Panc1 (cell line): ENCODE data around the gene ADAMTS19. TPM values are rescaled to one million over a fixed set of nuclear protein-coding genes. Genes with fewer than 3 reads are reported as not detected.

Experiments
- ATAC-seq: fragments of 200-7000 bp; cut with Tn5 transposase; 2 replicates; pipeline ENCODE4 v1.9.1; 2020; ENCODE audit warnings: mild to moderate bottlenecking, moderate library complexity
- BruUV-seq: library from RNA; stranded (reverse); fragments of 400-500 nt; replicated peaks from 2 replicates; lab custom pipeline; 2021; lab: Mats Ljungman, UMichigan
- CTCF ChIA-PET: fragments of 300-600 bp; sonication (Branson Sonifier 250); formaldehyde crosslinking; loops from one replicate; lab custom pipeline; 2022; ENCODE audit warnings: antibody characterized with exemption; lab: Charles Lee
- POLR2A ChIA-PET: fragments of 300-600 bp; sonication (Branson Sonifier 250); formaldehyde crosslinking; loops from one replicate; lab custom pipeline; 2022; ENCODE audit warnings: antibody characterized with exemption; lab: Charles Lee
- DNase-seq: peaks from one replicate; pipeline ENCODE4 v3.0.0-alpha.2; 2010; ENCODE audit warnings: low read depth, low spot score
- H3K27ac ChIP-seq: 2 replicates; pipeline ENCODE4 v1.5.1; 2011; ENCODE audit warnings: mild to moderate bottlenecking, low read length, inconsistent platforms
- H3K27me3 ChIP-seq: fragments of 200-500 bp; sonication (Bioruptor generic); 2 replicates; pipeline ENCODE4 v1.6.0; 2014; ENCODE audit warnings: low read length, inconsistent platforms; ENCODE audit not compliant: control insufficient read depth, insufficient read depth
- H3K36me3 ChIP-seq: fragments of 200-500 bp; sonication (Bioruptor generic); 2 replicates; pipeline ENCODE4 v1.5.1; 2014; ENCODE audit warnings: inconsistent platforms, mild to moderate bottlenecking, low read length, moderate library complexity; ENCODE audit not compliant: control insufficient read depth, insufficient read depth
- H3K4me1 ChIP-seq: 2 replicates; pipeline ENCODE4 v1.5.1; 2011; ENCODE audit warnings: inconsistent platforms, mild to moderate bottlenecking, low read length, moderate library complexity; ENCODE audit not compliant: control insufficient read depth, insufficient read depth
- H3K4me3 ChIP-seq, 2 experiments: 2 replicates each; pipeline ENCODE4 v1.5.1; 2011 to 2012; ENCODE audit warnings: low read depth in 2 of 2, low read length in 2 of 2, mild to moderate bottlenecking in 2 of 2, inconsistent platforms in 1 of 2, moderate library complexity in 1 of 2
- H3K9me3 ChIP-seq: fragments of 200-500 bp; sonication (Bioruptor generic); 2 replicates; pipeline ENCODE4 v1.5.1; 2014; ENCODE audit warnings: low read depth, mild to moderate bottlenecking, inconsistent platforms, low read length, moderate library complexity; ENCODE audit not compliant: control insufficient read depth, insufficient read depth
- CTCF ChIP-seq: fragments of 450-650 bp; IDR thresholded peaks from 2 replicates; pipeline ENCODE4 v1.5.1; 2017; ENCODE audit warnings: mild to moderate bottlenecking
- POLR2AphosphoS5 ChIP-seq: IDR thresholded peaks from 2 replicates; pipeline ENCODE4 v1.6.1; 2012; ENCODE audit warnings: mild to moderate bottlenecking, low read depth, low read length, moderate library complexity
- REST ChIP-seq, 2 experiments: IDR thresholded peaks; 2 replicates each; pipeline ENCODE4 v1.6.1; 2011 to 2012; ENCODE audit warnings: low read depth in 2 of 2, control low read depth in 1 of 2, low read length in 1 of 2, mild to moderate bottlenecking in 1 of 2, moderate library complexity in 1 of 2; ENCODE audit not compliant: insufficient read depth in 1 of 2
- SIN3A ChIP-seq: IDR thresholded peaks from 2 replicates; pipeline ENCODE4 v1.6.1; 2012; ENCODE audit warnings: low read depth, mild to moderate bottlenecking, low read length, moderate library complexity, borderline replicate concordance; ENCODE audit not compliant: insufficient read depth
- TCF7L2 ChIP-seq: IDR thresholded peaks from 2 replicates; pipeline ENCODE4 v1.6.1; 2011; ENCODE audit warnings: mild to moderate bottlenecking, low read depth, low read length, inconsistent platforms
- in situ Hi-C: cut with HindIII; loops from 2 replicates; pipeline ENCODE4 v1.10.0; 2016; ENCODE audit warnings: low sequenced_read_pairs, low pct_unique_long_range_greater_than_20kb
- intact Hi-C: fragments of 100-400 bp; cut with micrococcal nuclease; formaldehyde crosslinking; loops from one replicate; pipeline ENCODE4 v1.10.0; 2022; ENCODE audit not compliant: unreplicated experiment
- total RNA-seq: library from RNA; stranded (reverse); gene quantifications from one replicate; pipeline ENCODE4 v1.2.1, GENCODE V29; 2021; ENCODE audit not compliant: unreplicated experiment

ADAMTS19 gene
- total RNA-seq, 1 experiment from 2014 or later: not detected

GRCh38 chr5:129687941-129688340 lies 227.8 kb downstream of the ADAMTS19 start:
- no peaks in the 10 kb centered on the region for H3K27me3 ChIP-seq
- no peak overlapping the region for H3K4me3 ChIP-seq
- H3K36me3 ChIP-seq: no peaks in the 10 kb centered on the region
- no peaks in the 10 kb centered on the region for H3K4me1 ChIP-seq
- TF ChIP-seq TCF7L2 (no peak), REST (IDR thresholded peaks at IDR 0.05; ENCODE audit: insufficient read depth in 1 of 2, low read depth in 2 of 2, low read length in 1 of 2) (no peak), POLR2AphosphoS5 (no peak), CTCF (no peak)
- no TSS peak for BruUV-seq
- ChIA-PET POLR2A (no interaction called here), CTCF (no interaction called here)
- intact Hi-C loops (no loop called here), in situ Hi-C loops (no loop called here)
- H3K9me3 ChIP-seq: no peaks in the 10 kb centered on the region
- no peak overlapping the region for H3K27ac ChIP-seq
- ATAC-seq (no peak), DNase-seq (no peak)

- TF ChIP-seq REST (IDR thresholded peaks at IDR 0.05; ENCODE audit: insufficient read depth in 1 of 2, low read depth in 2 of 2, low read length in 1 of 2): no peak
- TF ChIP-seq POLR2AphosphoS5: no peak
- no peak for TF ChIP-seq CTCF
- TF ChIP-seq SIN3A: no peak
- no peak for TF ChIP-seq TCF7L2
- no TSS peak for BruUV-seq
Observed at GRCh38 chr5:129689045-129689444, 228.9 kb downstream of the ADAMTS19 start.

More at GRCh38 chr5:129689045-129689444, 228.9 kb downstream of the ADAMTS19 start:
- Histone ChIP-seq H3K36me3 (no peaks in the 10 kb centered on the region), H3K4me1 (no peaks in the 10 kb centered on the region), H3K27ac (no peak overlapping the region), H3K9me3 (no peaks in the 10 kb centered on the region), H3K27me3 (no peaks in the 10 kb centered on the region), H3K4me3 (no peak overlapping the region)
- no peak for ATAC-seq
- ChIA-PET POLR2A (no interaction called here), CTCF (no interaction called here)
- in situ Hi-C loops: no loop called here
- no peak for DNase-seq
- intact Hi-C loops: no loop called here
